Cortex of kidney (tissue), 1 donor: ENCODE data around the gene OR51B6.
"Not testable (repeated sequence)": the region's sequence is repeated elsewhere in the genome, so short reads cannot be mapped to it uniquely, and the experiment has no call there.

Source experiments
- DNase-seq: peaks from one replicate; lab custom pipeline; 2025; lab: John Stamatoyannopoulos, UW

OR51B6 gene

GRCh38 chr11:5351208-5351607, at the start of gene OR51B6:
TSS of gene OR51B6 (plus strand) at chr11:5351508. CDS start at chr11:5351508, 0 bp downstream.
- DNase-seq = no peak

- DNase-seq = no peak
These were observed 49.5 kb upstream of the OR51B6 start, which contains the start of gene OR51B4 for GRCh38 chr11:5301846-5302245. TSS of gene OR51B4 (minus strand) at chr11:5301946. CDS start at chr11:5301946, 0 bp downstream.

GRCh38 chr11:5303626-5304025, 47.7 kb upstream of the OR51B6 start:
- no peak for DNase-seq

GRCh38 chr11:5304046-5304445, 47.3 kb upstream of the OR51B6 start:
- DNase-seq = no peak

GRCh38 chr11:5307256-5308019, 43.9 kb upstream of the OR51B6 start:
- no peak for DNase-seq

GRCh38 chr11:5310423-5310822, 40.9 kb upstream of the OR51B6 start:
- no peak for DNase-seq

GRCh38 chr11:5313326-5314023, 37.8 kb upstream of the OR51B6 start:
- DNase-seq = not testable (repeated sequence)

- no peak for DNase-seq
These were observed 34.0 kb upstream of the OR51B6 start for GRCh38 chr11:5317292-5317691.

GRCh38 chr11:5324197-5324596, 27.1 kb upstream of the OR51B6 start, which contains the start of gene OR51B2:
TSS of gene OR51B2 (minus strand) at chr11:5324297. CDS start at chr11:5324297, 0 bp downstream.
- no peak for DNase-seq

- no peak for DNase-seq
These were observed 16.1 kb upstream of the OR51B6 start for GRCh38 chr11:5335170-5335569.

- DNase-seq = no peak
These were observed 15.0 kb upstream of the OR51B6 start for GRCh38 chr11:5336331-5336730.

- DNase-seq = not testable (repeated sequence)
These were observed 14.1 kb upstream of the OR51B6 start for GRCh38 chr11:5337253-5337652.

GRCh38 chr11:5339771-5340322, 11.5 kb upstream of the OR51B6 start:
- DNase-seq = no peak

- DNase-seq = no peak
These were observed 7.6 kb upstream of the OR51B6 start, which contains the start of gene OR51B5 for GRCh38 chr11:5343474-5344335. TSS of gene OR51B5 (minus strand) at chr11:5343524. CDS start at chr11:5343524, 0 bp downstream.

GRCh38 chr11:5345831-5346230, 5.5 kb upstream of the OR51B6 start:
- DNase-seq = no peak

GRCh38 chr11:5348551-5349194, 2.6 kb upstream of the OR51B6 start:
- no peak for DNase-seq

GRCh38 chr11:5349550-5349949, 1.8 kb upstream of the OR51B6 start:
- DNase-seq = no peak

GRCh38 chr11:5356031-5356430, 4.7 kb downstream of the OR51B6 start:
- not testable (repeated sequence) for DNase-seq

GRCh38 chr11:5362017-5362625, 10.8 kb downstream of the OR51B6 start:
- DNase-seq = no peak

GRCh38 chr11:5363679-5364078, 12.4 kb downstream of the OR51B6 start:
- no peak for DNase-seq

- no peak for DNase-seq
These were observed 12.9 kb downstream of the OR51B6 start for GRCh38 chr11:5364214-5364613.
